SK-N-SH treated with all-trans-retinoic acid at 6 μM for 48 hours (cell line): ENCODE measurements around the gene ZNF385B.

Experiments used
- ATAC-seq: fragments of 200-7000 bp; cut with Tn5 transposase; 3 replicates; pipeline ENCODE4 v1.9.1; 2020; ENCODE audit warnings: mild to moderate bottlenecking, moderate library complexity
- ARNTL ChIP-seq: fragments of 450-650 bp; formaldehyde crosslinking; IDR thresholded peaks from 2 replicates; pipeline ENCODE4 v1.5.0; 2020; ENCODE audit warnings: low read depth, mild to moderate bottlenecking, moderate library complexity, borderline replicate concordance
- BACH2 ChIP-seq: fragments of 250-450 bp; sonication (Bioruptor Pico); IDR thresholded peaks from 2 replicates; pipeline ENCODE4 v1.9.0; 2021; ENCODE audit warnings: mild to moderate bottlenecking, borderline replicate concordance
- CREB5 ChIP-seq: fragments of 250-450 bp; sonication (Bioruptor Pico); IDR thresholded peaks from 2 replicates; pipeline ENCODE4 v1.5.1; 2020; ENCODE audit warnings: low read depth, mild to moderate bottlenecking, moderate library complexity
- CSDC2 ChIP-seq: fragments of 250-450 bp; sonication (Bioruptor Pico); IDR thresholded peaks from 2 replicates; pipeline ENCODE4 v1.5.0; 2020; ENCODE audit warnings: mild to moderate bottlenecking, moderate library complexity
- CSRNP3 ChIP-seq: fragments of 250-450 bp; sonication (Bioruptor Pico); IDR thresholded peaks from 2 replicates; pipeline ENCODE4 v1.5.1; 2021; ENCODE audit warnings: mild to moderate bottlenecking, moderate library complexity
- ESRRG ChIP-seq: fragments of 250-450 bp; sonication (Bioruptor Pico); IDR thresholded peaks from 2 replicates; pipeline ENCODE4 v1.6.1; 2021; ENCODE audit warnings: mild to moderate bottlenecking
- GLIS3 ChIP-seq: fragments of 250-450 bp; sonication (Bioruptor Pico); IDR thresholded peaks from 2 replicates; pipeline ENCODE4 v1.5.0; 2020; ENCODE audit warnings: mild to moderate bottlenecking, moderate library complexity
- ISL1 ChIP-seq: fragments of 250-450 bp; sonication (Bioruptor Pico); IDR thresholded peaks from 2 replicates; pipeline ENCODE4 v2.1.2; 2022; ENCODE audit warnings: mild to moderate bottlenecking, moderate library complexity
- OSR1 ChIP-seq: fragments of 250-450 bp; sonication (Bioruptor Pico); IDR thresholded peaks from 2 replicates; pipeline ENCODE4 v1.8.0; 2022; ENCODE audit warnings: moderate library complexity, mild to moderate bottlenecking, inconsistent platforms
- PATZ1 ChIP-seq: fragments of 250-450 bp; sonication (Bioruptor Pico); IDR thresholded peaks from 2 replicates; pipeline ENCODE4 v1.8.0; 2020; ENCODE audit warnings: mild to moderate bottlenecking, moderate library complexity, borderline replicate concordance
- POU6F1 ChIP-seq: fragments of 250-450 bp; sonication (Bioruptor Pico); IDR thresholded peaks from 2 replicates; pipeline ENCODE4 v1.8.0; 2021; ENCODE audit warnings: low read depth, mild to moderate bottlenecking, moderate library complexity, borderline replicate concordance
- PPARA ChIP-seq: fragments of 250-450 bp; sonication (Bioruptor Pico); IDR thresholded peaks from 2 replicates; pipeline ENCODE4 v1.5.0; 2020; ENCODE audit warnings: mild to moderate bottlenecking, borderline replicate concordance
- RARB ChIP-seq: fragments of 250-450 bp; sonication (Bioruptor Pico); IDR thresholded peaks from 2 replicates; pipeline ENCODE4 v1.8.0; 2021; ENCODE audit warnings: mild to moderate bottlenecking, moderate library complexity
- SNAI2 ChIP-seq: fragments of 250-450 bp; sonication (Bioruptor Pico); IDR thresholded peaks from 2 replicates; pipeline ENCODE4 v1.5.0; 2020; ENCODE audit warnings: mild to moderate bottlenecking, moderate library complexity
- TCF4 ChIP-seq: fragments of 250-450 bp; sonication (Bioruptor Pico); IDR thresholded peaks from 2 replicates; pipeline ENCODE4 v1.8.0; 2021; ENCODE audit warnings: mild to moderate bottlenecking, moderate library complexity, borderline replicate concordance
- ZC3H10 ChIP-seq: fragments of 250-450 bp; sonication (Bioruptor Pico); IDR thresholded peaks from 2 replicates; pipeline ENCODE4 v1.5.1; 2021; ENCODE audit warnings: mild to moderate bottlenecking, moderate library complexity
- ZFP3 ChIP-seq: fragments of 250-450 bp; sonication (Bioruptor Pico); IDR thresholded peaks from 2 replicates; pipeline ENCODE4 v1.5.0; 2020; ENCODE audit warnings: mild to moderate bottlenecking, moderate library complexity
- ZFP30 ChIP-seq: fragments of 450-650 bp; formaldehyde crosslinking; IDR thresholded peaks from 2 replicates; pipeline ENCODE4 v1.5.0; 2022; ENCODE audit warnings: mild to moderate bottlenecking, moderate library complexity
- ZNF565 ChIP-seq: fragments of 450-650 bp; formaldehyde crosslinking; conservative IDR thresholded peaks from 2 replicates; pipeline ENCODE4 v1.5.0; 2020; ENCODE audit warnings: low read depth, mild to moderate bottlenecking, moderate library complexity
- ZNF70 ChIP-seq: fragments of 450-650 bp; formaldehyde crosslinking; IDR thresholded peaks from 2 replicates; pipeline ENCODE4 v1.5.0; 2020; ENCODE audit warnings: mild to moderate bottlenecking, moderate library complexity
- ZNF8 ChIP-seq: fragments of 450-650 bp; formaldehyde crosslinking; IDR thresholded peaks from 2 replicates; pipeline ENCODE4 v1.5.0; 2020; ENCODE audit warnings: mild to moderate bottlenecking, moderate library complexity

The ZNF385B gene

GRCh38 chr2:179602452-179602851, 259.0 kb downstream of the ZNF385B start:
- ATAC-seq, result no peak
- no peak for TF ChIP-seq ZFP30 (CRISPR knock-in tag)
- TF ChIP-seq CSDC2 (CRISPR knock-in tag), result no peak
- TF ChIP-seq POU6F1 (CRISPR knock-in tag), result no peak
- no peak for TF ChIP-seq SNAI2 (CRISPR knock-in tag)
- TF ChIP-seq CREB5 (CRISPR knock-in tag), result no peak
- TF ChIP-seq OSR1 (CRISPR knock-in tag), result no peak
- TF ChIP-seq ZNF565, result no peak
- no peak for TF ChIP-seq ZNF70
- no peak for TF ChIP-seq ISL1 (CRISPR knock-in tag)
- TF ChIP-seq PATZ1 (CRISPR knock-in tag), result no peak
- TF ChIP-seq ZFP3 (CRISPR knock-in tag), result no peak
- no peak for TF ChIP-seq CSRNP3 (CRISPR knock-in tag)
- TF ChIP-seq RARB, result no peak
- TF ChIP-seq PPARA (CRISPR knock-in tag), result no peak
- TF ChIP-seq ZNF8 (CRISPR knock-in tag), result no peak
- no peak for TF ChIP-seq BACH2 (CRISPR knock-in tag)
- TF ChIP-seq ESRRG (CRISPR knock-in tag), result no peak
- TF ChIP-seq GLIS3, result no peak
- no peak for TF ChIP-seq TCF4 (CRISPR knock-in tag)

GRCh38 chr2:179596018-179596417, 265.4 kb downstream of the ZNF385B start:
- no peak for ATAC-seq
- no peak for TF ChIP-seq CSDC2 (CRISPR knock-in tag)
- no peak for TF ChIP-seq CSRNP3 (CRISPR knock-in tag)
- TF ChIP-seq ARNTL (CRISPR knock-in tag), result no peak
- TF ChIP-seq SNAI2 (CRISPR knock-in tag), result no peak
- no peak for TF ChIP-seq ESRRG (CRISPR knock-in tag)
- no peak for TF ChIP-seq RARB
- TF ChIP-seq GLIS3, result no peak
- TF ChIP-seq POU6F1 (CRISPR knock-in tag), result no peak
- no peak for TF ChIP-seq ZC3H10 (CRISPR knock-in tag)
- no peak for TF ChIP-seq ZNF8 (CRISPR knock-in tag)
- no peak for TF ChIP-seq TCF4 (CRISPR knock-in tag)

- TF ChIP-seq ZNF70, result no peak
- no peak for TF ChIP-seq ZC3H10 (CRISPR knock-in tag)
- TF ChIP-seq PATZ1 (CRISPR knock-in tag), result no peak
- peak; percentile 56 for ATAC-seq
Observed at GRCh38 chr2:179595284-179595683, 266.1 kb downstream of the ZNF385B start.
